ENCODE data around the gene ITGA11.

The ITGA11 gene

DNA sequence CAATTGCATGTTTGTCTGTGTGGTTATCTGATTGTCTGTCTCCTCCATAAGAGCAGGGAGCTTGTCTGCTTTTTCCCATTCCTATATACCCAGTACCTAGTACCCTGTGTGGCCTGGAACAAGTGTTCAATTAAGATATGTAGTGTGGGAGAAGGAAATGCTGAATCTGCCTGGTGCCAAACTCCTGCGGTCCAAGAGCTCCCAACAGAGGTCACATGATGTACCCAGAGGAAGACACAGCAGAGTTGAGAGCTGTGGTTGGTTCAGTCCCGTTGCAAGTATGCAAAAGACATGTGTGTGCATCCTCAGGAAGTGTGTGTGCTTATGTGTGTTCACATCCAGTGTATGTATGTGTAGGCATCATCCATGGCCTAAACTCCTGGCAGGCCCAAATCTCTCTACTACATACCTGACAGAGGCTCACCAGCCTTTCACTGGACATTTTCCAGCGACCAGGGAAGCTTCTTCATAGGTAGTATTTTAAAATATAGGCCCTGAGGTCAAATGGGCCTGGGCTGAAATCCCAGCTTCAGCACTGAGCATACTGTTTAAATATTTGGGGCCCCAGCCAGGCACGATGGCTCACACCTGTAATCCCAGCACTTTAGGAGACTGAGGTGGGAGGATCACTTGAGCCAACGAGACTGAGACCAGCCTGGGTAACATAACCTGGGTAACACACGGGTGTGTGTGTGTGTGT, 34.0 kb upstream of the ITGA11 start:
- no peaks in the 10 kb centered on the region for H3K9me2 ChIP-seq (ENCODE audit: low read depth, low read length)
- H3K36me3 ChIP-seq (ENCODE audit: insufficient read depth, low read length), result no peaks in the 10 kb centered on the region
- H3K9me3 ChIP-seq (ENCODE audit: low read length), result no peaks in the 10 kb centered on the region
- H2AFZ ChIP-seq (ENCODE audit: low read length), result no peak overlapping the region
- H3K4me1 ChIP-seq (ENCODE audit: insufficient read depth, low read length, severe bottlenecking), result no peaks in the 10 kb centered on the region
- TF ChIP-seq EZH2 (IDR thresholded peaks at IDR 0.05; ENCODE audit: borderline replicate concordance, low read length) (no peak), CTCF (IDR thresholded peaks at IDR 0.05; ENCODE audit: low read length) (no peak)
- no peak overlapping the region for H3K4me3 ChIP-seq (ENCODE audit: low read depth, low read length, poor library complexity, severe bottlenecking)
- 0 out of 2 replicates have a peak, but pooled peaks cover 5% of the 10 kb centered on the region for H3K27me3 ChIP-seq (ENCODE audit: insufficient read depth, low read length)
- H3K27ac ChIP-seq (ENCODE audit: low read depth, low read length, poor library complexity, severe bottlenecking), result no peak overlapping the region
- no peak overlapping the region for H3K9ac ChIP-seq (ENCODE audit: low read length)
- H3K79me2 ChIP-seq (ENCODE audit: insufficient read depth, low read length), result no peaks in the 10 kb centered on the region
- no peak overlapping the region for H3K4me2 ChIP-seq (ENCODE audit: low read length)
- no peaks in the 10 kb centered on the region for H3F3A ChIP-seq (ENCODE audit: insufficient read depth, low read length)
- H4K20me1 ChIP-seq (ENCODE audit: insufficient read depth, low read length), result no peaks in the 10 kb centered on the region

- Histone ChIP-seq H3K36me3 (ENCODE audit: insufficient read depth, low read length) (no peaks in the 10 kb centered on the region), H3F3A (ENCODE audit: insufficient read depth, low read length) (no peaks in the 10 kb centered on the region), H3K79me2 (ENCODE audit: insufficient read depth, low read length) (no peaks in the 10 kb centered on the region), H3K4me2 (ENCODE audit: low read length) (no peak overlapping the region), H3K9ac (ENCODE audit: low read length) (no peak overlapping the region), H4K20me1 (ENCODE audit: insufficient read depth, low read length) (no peaks in the 10 kb centered on the region), H3K27me3 (ENCODE audit: insufficient read depth, low read length) (0 out of 2 replicates have a peak, but pooled peaks cover 4% of the 10 kb centered on the region), H3K4me1 (ENCODE audit: insufficient read depth, low read length, severe bottlenecking) (no peaks in the 10 kb centered on the region), H3K9me3 (ENCODE audit: low read length) (0 out of 2 replicates have a peak, but pooled peaks cover 5% of the 10 kb centered on the region), H3K27ac (ENCODE audit: low read depth, low read length, poor library complexity, severe bottlenecking) (no peak overlapping the region), H3K9me2 (ENCODE audit: low read depth, low read length) (no peaks in the 10 kb centered on the region), H2AFZ (ENCODE audit: low read length) (no peak overlapping the region), H3K4me3 (ENCODE audit: low read depth, low read length, poor library complexity, severe bottlenecking) (no peak overlapping the region)
- no peak for TF ChIP-seq EZH2 (IDR thresholded peaks at IDR 0.05; ENCODE audit: borderline replicate concordance, low read length)
- TF ChIP-seq CTCF (IDR thresholded peaks at IDR 0.05; ENCODE audit: low read length), result no peak
Measured at GRCh38 chr15:68464448-68465090, 32.6 kb upstream of the ITGA11 start.

GRCh38 chr15:68463996-68464395, 32.0 kb upstream of the ITGA11 start:
- H3K4me3 ChIP-seq (ENCODE audit: low read depth, low read length, poor library complexity, severe bottlenecking), result no peak overlapping the region
- no peaks in the 10 kb centered on the region for H3K36me3 ChIP-seq (ENCODE audit: insufficient read depth, low read length)
- H4K20me1 ChIP-seq (ENCODE audit: insufficient read depth, low read length), result no peaks in the 10 kb centered on the region
- H3K79me2 ChIP-seq (ENCODE audit: insufficient read depth, low read length), result no peaks in the 10 kb centered on the region
- H3K4me1 ChIP-seq (ENCODE audit: insufficient read depth, low read length, severe bottlenecking), result no peaks in the 10 kb centered on the region
- H3K9me3 ChIP-seq (ENCODE audit: low read length), result 0 out of 2 replicates have a peak, but pooled peaks cover 5% of the 10 kb centered on the region
- H3K9ac ChIP-seq (ENCODE audit: low read length), result no peak overlapping the region
- H3F3A ChIP-seq (ENCODE audit: insufficient read depth, low read length), result no peaks in the 10 kb centered on the region
- H3K27ac ChIP-seq (ENCODE audit: low read depth, low read length, poor library complexity, severe bottlenecking), result no peak overlapping the region
- no peaks in the 10 kb centered on the region for H3K9me2 ChIP-seq (ENCODE audit: low read depth, low read length)
- no peak overlapping the region for H3K4me2 ChIP-seq (ENCODE audit: low read length)
- TF ChIP-seq CTCF (IDR thresholded peaks at IDR 0.05; ENCODE audit: low read length) (no peak), EZH2 (IDR thresholded peaks at IDR 0.05; ENCODE audit: borderline replicate concordance, low read length) (no peak)
- no peaks in the 10 kb centered on the region for H3K27me3 ChIP-seq (ENCODE audit: insufficient read depth, low read length)
- no peak overlapping the region for H2AFZ ChIP-seq (ENCODE audit: low read length)

Data from OCI-LY1 (cell line).